ENCODE results near the gene CELSR3. TPM values are rescaled to one million over a fixed set of nuclear protein-coding genes. Genes with fewer than 3 reads are reported as not detected.

CELSR3 gene
- total RNA-seq, 3 donors from 2014 or later (not counting 1 experiment from before 2014, with no cell fraction given), result 2.0 to 3.4 (median 2.6) TPM

- H3K27ac ChIP-seq (ENCODE audit: low read length), result peak within 1 kb of the TSS; percentile 81
- H3K27me3 Mint-ChIP-seq (ENCODE audit: low read depth in 2 of 2), result no peaks in the 10 kb centered on the region
- H3K9me3 Mint-ChIP-seq, result no peaks in the 10 kb centered on the region
- intact Hi-C loops (cut with micrococcal nuclease), result loop anchor here (2.0 kb wide), 2 partner anchors 45 to 209 kb away; no protein-coding TSS in a partner anchor
- DNase-seq, result peak; percentile 93 to 97
- no peaks in the 10 kb centered on the region for H3K27me3 ChIP-seq (ENCODE audit: control insufficient read depth, insufficient read depth, low read length)
- peaks cover 6 to 21% of the 10 kb centered on the region in 2 donors for H3K4me1 Mint-ChIP-seq
- H3K9me3 ChIP-seq (ENCODE audit: control insufficient read depth, insufficient read depth, low read length), result no peaks in the 10 kb centered on the region
- H3K27ac Mint-ChIP-seq, result peak within 1 kb of the TSS; percentile 90 to 98
- peaks cover 15% of the 10 kb centered on the region for H3K36me3 ChIP-seq (ENCODE audit: control insufficient read depth, insufficient read depth, low read length)
- peak; percentile 76 for TF ChIP-seq CTCF (IDR thresholded peaks at IDR 0.05)
- ATAC-seq, result peak; percentile 98 to 100 (median 99)
- peak within 1 kb of the TSS; percentile 99 for H3K4me3 ChIP-seq (ENCODE audit: low read length)
- H3K36me3 Mint-ChIP-seq, result no peaks in the 10 kb centered on the region
- H3K4me1 ChIP-seq (ENCODE audit: control insufficient read depth, insufficient read depth, low read length), result peaks cover 14% of the 10 kb centered on the region
- H3K4me3 Mint-ChIP-seq, result peak within 1 kb of the TSS; percentile 99
- WGBS (ENCODE audit: insufficient coverage), result 3% methylated on average over 86 of the region's 86 CpGs
These were observed 53.3 kb downstream of the CELSR3 start, which contains the start of gene UQCRC1 for GRCh38 chr3:48609088-48610005. TSS of gene UQCRC1 (minus strand) at chr3:48609646. CDS start at chr3:48609620, 26 bp downstream.

DNA sequence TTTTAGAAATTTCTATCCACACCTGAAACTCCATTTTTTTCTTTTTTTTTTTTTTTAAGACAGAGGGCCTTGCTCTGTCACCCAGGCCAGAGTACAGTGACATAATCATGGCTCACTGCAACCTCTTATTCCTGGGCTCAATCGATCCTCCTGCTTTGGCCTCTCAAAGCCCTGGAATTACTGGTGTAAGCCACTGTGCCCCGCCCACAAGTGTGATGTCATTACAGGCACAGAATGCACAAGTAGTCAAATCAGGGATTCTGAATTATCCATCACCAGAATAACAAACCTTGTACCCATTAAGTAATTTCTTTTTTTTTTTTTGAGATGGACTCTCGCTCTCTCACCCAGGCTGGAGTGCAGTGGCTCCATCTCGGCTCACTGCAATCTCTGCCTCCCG, 55.2 kb downstream of the CELSR3 start:
- 97% methylated on average over 5 of the region's 5 CpGs for WGBS (ENCODE audit: insufficient coverage)
- H3K36me3 Mint-ChIP-seq, result no peaks in the 10 kb centered on the region
- H3K4me3 ChIP-seq (ENCODE audit: low read length), result no peak overlapping the region
- ATAC-seq (no peak), DNase-seq (peak in 1 of 2 donors; percentile 26)
- H3K9me3 Mint-ChIP-seq, result no peaks in the 10 kb centered on the region
- no peak overlapping the region for H3K4me3 Mint-ChIP-seq
- H3K27ac Mint-ChIP-seq, result peak overlapping the region in 1 of 2 donors; percentile 98
- no peaks in the 10 kb centered on the region for H3K27me3 ChIP-seq (ENCODE audit: control insufficient read depth, insufficient read depth, low read length)
- no peaks in the 10 kb centered on the region for H3K9me3 ChIP-seq (ENCODE audit: control insufficient read depth, insufficient read depth, low read length)
- H3K4me1 Mint-ChIP-seq, result peaks cover 6 to 21% of the 10 kb centered on the region in 2 donors
- H3K27me3 Mint-ChIP-seq (ENCODE audit: low read depth in 2 of 2), result no peaks in the 10 kb centered on the region
- peaks cover 33% of the 10 kb centered on the region for H3K36me3 ChIP-seq (ENCODE audit: control insufficient read depth, insufficient read depth, low read length)
- intact Hi-C loops (cut with micrococcal nuclease), result no loop called here
- no peak overlapping the region for H3K27ac ChIP-seq (ENCODE audit: low read length)
- TF ChIP-seq CTCF (IDR thresholded peaks at IDR 0.05), result no peak
- H3K4me1 ChIP-seq (ENCODE audit: control insufficient read depth, insufficient read depth, low read length), result peaks cover 14% of the 10 kb centered on the region

- Histone ChIP-seq H3K27ac (ENCODE audit: low read length) (no peak overlapping the region), H3K4me1 (ENCODE audit: control insufficient read depth, insufficient read depth, low read length) (no peaks in the 10 kb centered on the region), H3K9me3 (ENCODE audit: control insufficient read depth, insufficient read depth, low read length) (no peaks in the 10 kb centered on the region), H3K4me3 (ENCODE audit: low read length) (no peak overlapping the region), H3K36me3 (ENCODE audit: control insufficient read depth, insufficient read depth, low read length) (peaks cover 71% of the 10 kb centered on the region), H3K27me3 (ENCODE audit: control insufficient read depth, insufficient read depth, low read length) (no peaks in the 10 kb centered on the region)
- DNase-seq, result no peak
- no peak for TF ChIP-seq CTCF (IDR thresholded peaks at IDR 0.05)
- Mint-ChIP-seq H3K36me3 (no peaks in the 10 kb centered on the region), H3K27ac (no peak overlapping the region), H3K9me3 (no peaks in the 10 kb centered on the region), H3K4me3 (no peak overlapping the region), H3K4me1 (peaks cover 0 to 11% of the 10 kb centered on the region in 2 donors), H3K27me3 (ENCODE audit: low read depth in 2 of 2) (peaks cover 0 to 2% of the 10 kb centered on the region in 2 donors)
- whole genome bisulfite sequencing (ENCODE audit: insufficient coverage), result 91% methylated on average over 2 of the region's 2 CpGs
- intact Hi-C loops (cut with micrococcal nuclease), result no loop called here
- no peak for ATAC-seq
These were observed 61.1 kb downstream of the CELSR3 start for GRCh38 chr3:48601622-48601994.
